Prostate gland (tissue), 2 donors: Measurements from ENCODE around the gene MPP4.

Experiments used
- CTCF ChIP-seq, 4 experiments: fragments of 200-600 bp in 2 of 4; fragments of 450-650 bp in 2 of 4; sonication (generic) in 2 of 4; IDR thresholded peaks; 1 replicate in 3 of 4; 2 replicates in 1 of 4; pipeline ENCODE4 v1.5.1; 2016 to 2019; ENCODE audit warnings: antibody characterized with exemption in 4 of 4, mild to moderate bottlenecking in 2 of 4, moderate library complexity in 2 of 4
- POLR2AphosphoS5 ChIP-seq: sonication (generic); formaldehyde crosslinking; IDR thresholded peaks from one replicate; pipeline ENCODE4 v1.6.1; 2017; ENCODE audit warnings: antibody characterized with exemption

GRCh38 chr2:201631041-201631440 lies 67.4 kb downstream of the MPP4 start:
- TF ChIP-seq POLR2AphosphoS5 (no peak), CTCF (IDR thresholded peaks at IDR 0.05) (no peak)
